ENCODE measurements around the gene COMMD1.

GRCh38 chr2:61888267-61889055 lies 17.0 kb upstream of the COMMD1 start, which contains the start of gene CCT4:
- TF ChIP-seq CTCF (conservative IDR thresholded peaks at IDR 0.05 in 1 of 2, IDR thresholded peaks at IDR 0.05 in 1 of 2; ENCODE audit: low read depth in 1 of 2, low read length in 2 of 2) (no peak), EZH2 (IDR thresholded peaks at IDR 0.05; ENCODE audit: low read length, missing control alignments) (no peak)
